GM23338 (cell line): ENCODE results near the gene TRAF1. TPM values are rescaled to one million over a fixed set of nuclear protein-coding genes. Genes with fewer than 3 reads are reported as not detected.

Experiments used
- ATAC-seq: fragments of 200-7000 bp; cut with Tn5 transposase; 3 replicates; pipeline ENCODE4 v1.9.1; 2020
- DNase-seq: peaks from one replicate; pipeline ENCODE4 v3.0.0-alpha.2; 2015; ENCODE audit warnings: low spot score
- H2AFZ ChIP-seq: fragments of 200-600 bp; sonication (generic); 2 replicates; pipeline ENCODE4 v1.8.0; 2016; ENCODE audit warnings: antibody characterized with exemption, mild to moderate bottlenecking, moderate library complexity
- H3F3A ChIP-seq: fragments of 200-600 bp; sonication (generic); replicated peaks from 2 replicates; pipeline ENCODE4 v1.8.0; 2017; ENCODE audit warnings: antibody characterized with exemption, mixed run types, low read depth
- H3K27ac ChIP-seq: fragments of 200-600 bp; sonication (generic); 2 replicates; pipeline ENCODE4 v1.6.1; 2016; ENCODE audit warnings: low read depth
- H3K27me3 ChIP-seq: fragments of 200-600 bp; sonication (generic); 2 replicates; pipeline ENCODE4 v1.8.0; 2016; ENCODE audit warnings: mild to moderate bottlenecking, mixed run types, moderate library complexity; ENCODE audit not compliant: insufficient read depth
- H3K36me3 ChIP-seq: fragments of 200-600 bp; sonication (generic); 2 replicates; pipeline ENCODE4 v1.8.0; 2016; ENCODE audit warnings: mild to moderate bottlenecking; ENCODE audit not compliant: insufficient read depth
- H3K4me1 ChIP-seq: fragments of 200-600 bp; sonication (generic); 2 replicates; pipeline ENCODE4 v1.8.0; 2016; ENCODE audit warnings: mild to moderate bottlenecking, moderate library complexity; ENCODE audit not compliant: insufficient read depth
- H3K4me2 ChIP-seq: fragments of 200-600 bp; sonication (generic); 2 replicates; pipeline ENCODE4 v1.7.1; 2017; ENCODE audit warnings: mixed run types
- H3K4me3 ChIP-seq: fragments of 200-600 bp; sonication (generic); 2 replicates; pipeline ENCODE4 v1.6.1; 2016; ENCODE audit warnings: mixed run types
- H3K79me2 ChIP-seq: fragments of 200-600 bp; sonication (generic); replicated peaks from 2 replicates; pipeline ENCODE4 v1.8.0; 2017; ENCODE audit warnings: mild to moderate bottlenecking; ENCODE audit not compliant: insufficient read depth
- H3K9me2 ChIP-seq: fragments of 200-600 bp; sonication (generic); 2 replicates; pipeline ENCODE4 v1.8.0; 2017; ENCODE audit not compliant: insufficient read depth
- H4K20me1 ChIP-seq: fragments of 200-600 bp; sonication (generic); replicated peaks from 2 replicates; pipeline ENCODE4 v1.8.0; 2017; ENCODE audit warnings: mild to moderate bottlenecking; ENCODE audit not compliant: insufficient read depth
- H3K27ac Mint-ChIP-seq: 2 replicates; pipeline ENCODE4 v1.8.0; 2020; ENCODE audit warnings: inconsistent platforms, mild to moderate bottlenecking, moderate library complexity, mixed read lengths
- H3K27me3 Mint-ChIP-seq: 3 replicates; pipeline ENCODE4 v1.8.0; 2022; ENCODE audit warnings: low read depth, mild to moderate bottlenecking, moderate library complexity, mixed read lengths, inconsistent platforms; ENCODE audit not compliant: insufficient read depth, poor library complexity
- H3K36me3 Mint-ChIP-seq: 3 replicates; pipeline ENCODE4 v1.8.0; 2021; ENCODE audit warnings: low read depth, mild to moderate bottlenecking, inconsistent platforms, moderate library complexity, mixed read lengths
- H3K4me1 Mint-ChIP-seq: 3 replicates; pipeline ENCODE4 v1.8.0; 2020; ENCODE audit warnings: mild to moderate bottlenecking, inconsistent platforms, mixed read lengths
- H3K4me3 Mint-ChIP-seq: 3 replicates; pipeline ENCODE4 v1.8.0; 2021; ENCODE audit warnings: moderate library complexity, mild to moderate bottlenecking, inconsistent platforms, mixed read lengths
- H3K9me3 Mint-ChIP-seq: 3 replicates; pipeline ENCODE4 v1.8.0; 2020; ENCODE audit warnings: moderate library complexity, mild to moderate bottlenecking, inconsistent platforms, mixed read lengths
- CREB1 ChIP-seq: fragments of 250-450 bp; sonication (Bioruptor Pico); IDR thresholded peaks from 2 replicates; pipeline ENCODE4 v1.5.0; 2020; ENCODE audit warnings: low read depth, mild to moderate bottlenecking, moderate library complexity
- EZH2 ChIP-seq: fragments of 200-600 bp; sonication (generic); IDR thresholded peaks from one replicate; pipeline ENCODE4 v1.8.0; 2017; ENCODE audit warnings: antibody characterized with exemption, mild to moderate bottlenecking, low read depth; ENCODE audit not compliant: unreplicated experiment
- EZH2phosphoT487 ChIP-seq: fragments of 200-600 bp; sonication (generic); IDR thresholded peaks from one replicate; pipeline ENCODE4 v1.8.1; 2018; ENCODE audit warnings: antibody characterized with exemption; ENCODE audit not compliant: unreplicated experiment
- JUNB ChIP-seq: IDR thresholded peaks from one replicate; pipeline ENCODE4 v1.6.1; 2016; ENCODE audit warnings: antibody characterized with exemption; ENCODE audit not compliant: unreplicated experiment
- NANOG ChIP-seq: IDR thresholded peaks from 2 replicates; pipeline ENCODE4 v1.6.1; 2016; ENCODE audit warnings: antibody characterized with exemption, borderline replicate concordance
- POLR2AphosphoS5 ChIP-seq: IDR thresholded peaks from 2 replicates; pipeline ENCODE4 v1.6.1; 2016; ENCODE audit warnings: antibody characterized with exemption, low read depth
- REST ChIP-seq: IDR thresholded peaks from one replicate; pipeline ENCODE4 v1.6.1; 2018; ENCODE audit warnings: antibody characterized with exemption; ENCODE audit not compliant: unreplicated experiment
- STAT1 ChIP-seq: IDR thresholded peaks from one replicate; pipeline ENCODE4 v1.6.1; 2016; ENCODE audit warnings: antibody characterized with exemption; ENCODE audit not compliant: unreplicated experiment
- ZNF114 ChIP-seq: fragments of 250-450 bp; sonication (Bioruptor Pico); IDR thresholded peaks from 2 replicates; pipeline ENCODE4 v1.5.0; 2020; ENCODE audit warnings: mild to moderate bottlenecking, moderate library complexity
- ZNF331 ChIP-seq: fragments of 250-450 bp; sonication (Bioruptor Pico); IDR thresholded peaks from 2 replicates; pipeline ENCODE4 v1.5.0; 2020; ENCODE audit warnings: low read depth, mild to moderate bottlenecking, moderate library complexity
- polyA plus RNA-seq: library from polyadenylated mRNA; unstranded; fragments of >200 nt; fragmentation: Nextera tagmentation; extraction: Ambion mirVana; gene quantifications from 2 replicates; pipeline ENCODE4 v1.2.1, GENCODE V29; 2016
- total RNA-seq: library from RNA; depleted of rRNA; stranded (reverse); fragments of >200 nt; shearing (Covaris generic); gene quantifications from 2 replicates; pipeline ENCODE4 v1.2.3, GENCODE V29; 2014
- TF ChIP-seq, protein P1 (sequence below), 2 experiments: fragments of 200-600 bp in 1 of 2; sonication (generic) in 1 of 2; conservative IDR thresholded peaks; 2 replicates each; pipeline versions ENCODE4 v1.5.1 to v1.6.1; 2016 to 2017; ENCODE audit warnings: antibody characterized with exemption in 2 of 2, low read depth in 2 of 2, mild to moderate bottlenecking in 2 of 2, moderate library complexity in 1 of 2

Gene TRAF1
- total and polyA plus RNA-seq, 2 experiments from 2014 or later: 0.39 to 1.4 TPM

GRCh38 chr9:120946259-120946658 is 19.7 kb upstream of the TRAF1 start (continued):
- TF ChIP-seq REST (no peak), ZNF331 (no peak), CREB1 (CRISPR knock-in tag) (no peak), ZNF114 (CRISPR knock-in tag) (no peak), STAT1 (no peak), POLR2AphosphoS5 (no peak), EZH2 (no peak), EZH2phosphoT487 (no peak), NANOG (no peak)
- TF ChIP-seq, protein P1, sequence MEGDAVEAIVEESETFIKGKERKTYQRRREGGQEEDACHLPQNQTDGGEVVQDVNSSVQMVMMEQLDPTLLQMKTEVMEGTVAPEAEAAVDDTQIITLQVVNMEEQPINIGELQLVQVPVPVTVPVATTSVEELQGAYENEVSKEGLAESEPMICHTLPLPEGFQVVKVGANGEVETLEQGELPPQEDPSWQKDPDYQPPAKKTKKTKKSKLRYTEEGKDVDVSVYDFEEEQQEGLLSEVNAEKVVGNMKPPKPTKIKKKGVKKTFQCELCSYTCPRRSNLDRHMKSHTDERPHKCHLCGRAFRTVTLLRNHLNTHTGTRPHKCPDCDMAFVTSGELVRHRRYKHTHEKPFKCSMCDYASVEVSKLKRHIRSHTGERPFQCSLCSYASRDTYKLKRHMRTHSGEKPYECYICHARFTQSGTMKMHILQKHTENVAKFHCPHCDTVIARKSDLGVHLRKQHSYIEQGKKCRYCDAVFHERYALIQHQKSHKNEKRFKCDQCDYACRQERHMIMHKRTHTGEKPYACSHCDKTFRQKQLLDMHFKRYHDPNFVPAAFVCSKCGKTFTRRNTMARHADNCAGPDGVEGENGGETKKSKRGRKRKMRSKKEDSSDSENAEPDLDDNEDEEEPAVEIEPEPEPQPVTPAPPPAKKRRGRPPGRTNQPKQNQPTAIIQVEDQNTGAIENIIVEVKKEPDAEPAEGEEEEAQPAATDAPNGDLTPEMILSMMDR (conservative IDR thresholded peaks at IDR 0.05; ENCODE audit: low read depth in 2 of 2): no peak

DNA sequence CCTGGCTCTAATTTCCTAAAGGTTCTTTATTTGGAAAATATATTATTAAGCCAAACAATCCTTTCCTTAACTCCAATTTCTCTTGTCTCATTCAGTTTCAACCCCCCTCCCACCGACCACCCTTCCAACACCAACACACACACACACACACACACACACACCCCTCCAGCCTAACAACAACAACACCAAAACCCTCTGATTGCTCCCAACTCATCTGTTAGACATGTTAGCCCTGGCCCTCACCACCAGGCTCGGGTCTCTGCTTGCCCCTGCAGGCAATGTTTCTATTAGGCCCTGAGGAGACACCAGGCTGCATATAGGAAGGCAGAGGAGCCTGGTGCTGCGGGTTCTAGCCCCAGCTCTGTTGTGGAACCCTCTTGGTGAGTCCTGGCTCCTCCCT is 18.4 kb upstream of the TRAF1 start:
- Histone ChIP-seq H3K4me1 (peaks cover 30% of the 10 kb centered on the region), H3K9me2 (no peaks in the 10 kb centered on the region), H4K20me1 (no peaks in the 10 kb centered on the region), H3K4me2 (no peak overlapping the region), H3F3A (0 out of 2 replicates have a peak, but pooled peaks cover 7% of the 10 kb centered on the region), H3K36me3 (no peaks in the 10 kb centered on the region), H3K27me3 (no peaks in the 10 kb centered on the region), H3K4me3 (no peak overlapping the region), H3K27ac (no peak overlapping the region), H2AFZ (no peak overlapping the region), H3K79me2 (no peaks in the 10 kb centered on the region)
- peak; percentile 17; the same call in 1 of the 3 replicates for ATAC-seq
- Mint-ChIP-seq H3K36me3 (no peaks in the 10 kb centered on the region), H3K27me3 (peaks cover 8% of the 10 kb centered on the region), H3K27ac (0 out of 2 replicates have a peak overlapping the region, but pooled peaks have one; percentile 43), H3K4me3 (no peak overlapping the region), H3K9me3 (no peaks in the 10 kb centered on the region), H3K4me1 (peaks cover 30% of the 10 kb centered on the region)
- DNase-seq: no peak
- TF ChIP-seq EZH2 (no peak), NANOG (no peak), POLR2AphosphoS5 (no peak), REST (no peak), STAT1 (no peak), EZH2phosphoT487 (no peak), ZNF114 (CRISPR knock-in tag) (no peak), JUNB (no peak), ZNF331 (no peak), CREB1 (CRISPR knock-in tag) (no peak)
- TF ChIP-seq, protein P1 (conservative IDR thresholded peaks at IDR 0.05; ENCODE audit: low read depth in 2 of 2): no peak
